HT-29 (cell line): ENCODE results near the gene PRTFDC1. TPM values are rescaled to one million over a fixed set of nuclear protein-coding genes. Genes with fewer than 3 reads are reported as not detected.
"Not testable (repeated sequence)": the region's sequence is repeated elsewhere in the genome, so short reads cannot be mapped to it uniquely, and the experiment has no call there.

Experiments used
- DNase-seq: peaks from one replicate; pipeline ENCODE4 v3.0.0-alpha.2; 2015; ENCODE audit warnings: low spot score
- total RNA-seq: library from RNA; depleted of rRNA; stranded (reverse); fragments of >200 nt; shearing (Covaris generic); gene quantifications from 2 replicates; pipeline ENCODE4 v1.2.3, GENCODE V29; 2014; rRNA removed

The PRTFDC1 gene, protein sequence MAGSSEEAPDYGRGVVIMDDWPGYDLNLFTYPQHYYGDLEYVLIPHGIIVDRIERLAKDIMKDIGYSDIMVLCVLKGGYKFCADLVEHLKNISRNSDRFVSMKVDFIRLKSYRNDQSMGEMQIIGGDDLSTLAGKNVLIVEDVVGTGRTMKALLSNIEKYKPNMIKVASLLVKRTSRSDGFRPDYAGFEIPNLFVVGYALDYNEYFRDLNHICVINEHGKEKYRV
- 11.4 and 19.7 TPM in 2 replicates for total RNA-seq

DNA sequence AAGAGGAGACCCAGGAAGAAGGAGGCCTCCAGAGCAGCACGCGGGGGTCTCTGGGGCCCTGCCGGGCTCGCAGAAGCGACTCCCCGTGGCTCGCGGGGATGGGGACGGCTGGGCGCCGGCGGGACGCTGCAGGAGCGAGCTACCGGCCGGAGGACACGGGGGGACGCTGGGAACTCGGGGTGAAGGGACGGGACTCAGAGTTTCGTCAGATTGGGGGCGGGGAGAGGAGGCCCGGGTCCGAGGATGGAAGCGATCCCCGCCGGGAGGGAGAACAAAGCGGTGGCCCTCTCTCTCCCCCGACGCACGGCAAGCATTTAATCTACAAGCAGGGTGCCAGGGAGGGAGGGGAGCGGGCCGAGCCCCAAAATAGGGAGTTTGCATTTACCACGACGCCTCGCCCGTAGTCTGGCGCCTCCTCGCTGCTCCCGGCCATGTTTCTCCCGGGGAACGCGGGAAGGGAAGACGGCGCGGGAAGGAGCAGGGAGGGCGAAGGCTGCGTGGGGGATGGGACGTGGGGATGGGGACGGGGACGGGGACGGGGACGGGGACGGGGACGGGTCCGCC lies at the start of gene PRTFDC1:
Gene PRTFDC1, minus strand, starts transcription at position 464 of the 564 bp plus-strand sequence. Its CDS starts 31 bp downstream, at position 433.
- peak; percentile 43 for DNase-seq

DNA sequence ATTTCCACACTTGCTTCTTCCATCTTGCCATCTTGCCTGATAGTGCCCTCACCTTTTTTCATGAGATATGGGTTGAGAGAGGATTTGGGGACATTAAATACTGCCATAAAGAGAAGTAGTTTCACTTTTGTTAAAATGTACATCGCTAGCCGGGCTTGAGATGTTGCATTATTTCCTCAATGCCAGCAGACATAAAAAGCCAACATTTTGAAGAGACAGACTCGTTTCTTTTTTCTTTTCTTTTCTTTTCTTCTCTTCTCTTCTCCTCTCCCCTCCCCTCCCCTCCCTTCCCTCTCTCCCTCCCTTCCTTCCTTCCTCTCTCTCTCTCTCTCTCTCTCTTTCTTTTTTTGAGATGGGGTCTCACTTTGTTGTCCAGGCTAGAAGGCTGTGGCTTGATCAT lies 45.6 kb upstream of the PRTFDC1 start:
- no peak for DNase-seq

DNA sequence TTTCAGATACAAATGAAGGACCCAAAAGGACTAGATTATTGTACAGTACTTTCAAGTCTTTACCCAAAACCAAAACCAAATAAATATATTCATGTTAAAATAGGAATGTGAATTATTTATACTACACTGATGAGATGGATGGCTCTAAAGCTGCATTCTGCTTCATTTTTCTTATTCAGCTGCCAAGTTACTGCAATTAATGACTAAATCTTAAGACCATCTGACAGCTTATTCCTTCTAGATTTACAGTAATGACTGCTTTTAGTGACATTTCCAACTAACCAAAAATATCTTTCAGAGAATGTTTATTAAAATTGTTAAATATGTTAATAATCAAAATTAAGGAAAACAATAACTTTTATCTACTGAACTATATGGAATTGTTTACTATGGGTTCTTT lies 42.7 kb upstream of the PRTFDC1 start:
- DNase-seq = no peak

DNA sequence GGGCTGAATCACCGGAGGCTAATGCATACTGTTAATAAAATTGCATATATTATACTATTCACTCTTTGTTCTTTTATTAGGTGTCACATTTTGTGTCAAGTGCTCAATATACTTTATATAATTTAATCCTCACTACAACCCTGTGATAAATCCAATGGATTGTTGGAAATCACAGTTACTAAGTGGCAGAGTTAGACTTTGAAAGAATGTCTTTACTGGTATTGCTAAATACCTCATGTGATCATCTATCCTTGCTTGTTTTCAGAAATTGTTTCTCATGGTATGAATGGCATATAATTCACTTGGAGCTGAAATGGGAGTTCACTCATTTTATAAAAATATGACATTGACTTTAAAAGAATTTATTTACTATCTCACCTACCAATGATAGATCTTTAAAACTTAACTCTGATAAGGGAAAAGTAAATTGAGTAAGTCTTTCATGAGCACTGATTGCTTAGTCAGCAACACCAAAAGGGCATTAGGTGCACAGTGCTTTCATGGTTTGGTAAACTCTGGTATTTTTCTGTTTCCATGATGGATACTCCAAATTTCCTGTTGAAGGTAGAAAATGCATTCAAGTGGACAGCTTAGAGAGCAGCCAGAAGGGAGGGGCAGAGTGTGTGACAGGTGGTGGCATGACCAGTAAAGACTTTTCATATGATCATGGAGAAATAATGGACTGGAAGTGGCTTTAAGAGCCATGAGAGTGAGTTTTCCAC lies 41.0 kb upstream of the PRTFDC1 start:
- no peak for DNase-seq

DNA sequence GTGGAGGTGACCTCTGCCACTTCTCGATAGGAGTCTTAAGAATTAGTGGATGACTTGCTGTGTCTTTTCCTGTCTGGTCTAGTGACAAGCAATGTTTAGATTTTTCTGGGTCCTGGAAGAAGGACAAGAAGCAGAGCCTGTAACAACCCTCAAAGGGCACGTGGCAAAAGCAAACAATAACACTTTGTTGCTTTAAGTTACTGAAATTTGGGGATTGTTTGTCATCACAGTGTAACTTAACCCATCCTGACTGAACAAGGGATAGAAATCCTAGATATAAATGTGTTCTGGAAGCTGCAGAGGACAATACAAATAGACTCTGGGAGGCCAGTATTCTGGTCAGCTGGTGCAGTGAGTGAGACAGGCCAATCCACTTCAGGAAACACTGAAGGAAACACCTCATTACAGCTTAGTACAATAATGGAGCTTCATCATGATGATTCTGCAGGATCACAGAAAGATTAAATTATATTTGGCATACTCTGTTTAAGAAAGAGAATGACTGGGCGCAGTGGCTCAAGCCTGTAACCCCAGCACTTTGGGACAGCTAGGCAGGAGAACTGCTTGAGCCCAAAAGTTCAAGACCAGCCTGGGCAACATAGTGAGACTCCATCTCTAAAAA lies 40.2 kb upstream of the PRTFDC1 start:
- DNase-seq = no peak

DNA sequence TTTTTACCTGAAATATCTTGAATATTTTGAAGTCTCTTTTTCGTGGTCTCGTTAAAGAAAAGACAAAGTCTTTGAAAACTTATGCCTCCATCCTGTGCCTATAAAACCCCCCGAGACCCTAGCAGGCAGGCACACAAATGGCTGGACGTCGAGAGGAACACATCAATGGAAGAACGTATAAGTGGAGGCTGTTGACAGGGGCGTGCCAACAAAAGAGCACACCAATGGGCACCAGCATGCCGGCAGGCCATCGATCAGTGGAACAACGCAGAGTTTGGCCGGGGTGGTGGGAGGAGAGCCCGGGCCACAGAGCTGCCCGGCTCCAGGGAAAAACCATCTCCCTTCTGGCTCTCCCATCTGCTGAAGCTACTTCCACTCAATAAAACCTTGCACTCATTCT lies 38.9 kb upstream of the PRTFDC1 start:
- DNase-seq = no peak

DNA sequence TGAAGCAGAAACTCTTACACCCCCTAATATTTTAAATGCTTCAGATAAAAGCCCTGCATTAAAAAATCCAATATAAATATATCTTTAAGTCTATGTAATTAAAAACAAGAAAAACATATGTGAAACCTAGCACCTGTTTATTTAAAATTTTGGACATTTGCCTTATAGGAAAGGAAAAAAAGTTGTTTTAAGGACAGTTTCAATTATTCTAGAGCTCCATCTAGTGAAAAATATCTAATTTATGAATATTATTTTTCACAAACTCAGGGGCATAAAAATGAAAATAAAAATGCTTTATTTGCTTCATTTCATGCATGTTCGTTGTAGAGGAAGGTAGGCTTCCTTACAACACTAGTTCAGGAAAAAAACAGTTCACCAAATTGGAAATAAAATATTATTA lies 37.5 kb upstream of the PRTFDC1 start:
- no peak for DNase-seq

DNA sequence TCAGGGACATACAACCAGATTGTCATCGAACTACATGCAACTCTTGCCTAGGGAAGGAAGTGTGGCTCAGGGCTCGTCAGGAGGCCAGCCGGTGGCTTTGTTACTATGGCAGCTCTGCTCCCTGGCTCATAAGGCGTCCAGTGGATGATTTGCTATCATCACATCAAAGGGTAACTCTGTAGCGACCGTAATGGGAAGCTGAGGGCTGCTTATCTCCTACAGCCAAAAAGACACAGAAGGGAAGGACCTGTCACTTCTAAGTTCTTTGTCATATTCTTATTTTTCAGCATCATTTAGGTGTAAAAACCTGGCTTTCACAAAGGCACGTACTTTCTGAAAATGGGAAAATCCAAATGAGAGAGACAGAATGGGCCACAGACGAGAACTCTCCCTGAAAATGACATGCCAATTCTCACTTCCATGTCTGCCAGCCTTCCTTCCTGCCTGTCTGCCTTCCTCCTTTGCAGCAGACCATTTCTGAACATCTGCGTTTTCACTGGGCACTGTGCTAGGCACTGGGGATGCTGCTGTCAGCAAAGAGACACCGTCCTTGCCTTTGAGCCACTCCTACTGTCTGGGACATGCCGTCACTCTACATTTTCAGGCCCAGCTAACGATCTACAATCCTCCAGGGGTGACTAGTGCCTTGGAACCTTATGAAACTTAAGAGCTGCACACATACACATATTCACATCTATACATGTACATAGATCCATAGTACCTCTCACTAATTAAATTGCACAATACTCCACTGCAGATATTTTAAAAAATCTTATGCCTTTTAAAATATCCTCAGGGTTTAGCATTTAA lies 36.6 kb upstream of the PRTFDC1 start:
- DNase-seq = no peak

DNA sequence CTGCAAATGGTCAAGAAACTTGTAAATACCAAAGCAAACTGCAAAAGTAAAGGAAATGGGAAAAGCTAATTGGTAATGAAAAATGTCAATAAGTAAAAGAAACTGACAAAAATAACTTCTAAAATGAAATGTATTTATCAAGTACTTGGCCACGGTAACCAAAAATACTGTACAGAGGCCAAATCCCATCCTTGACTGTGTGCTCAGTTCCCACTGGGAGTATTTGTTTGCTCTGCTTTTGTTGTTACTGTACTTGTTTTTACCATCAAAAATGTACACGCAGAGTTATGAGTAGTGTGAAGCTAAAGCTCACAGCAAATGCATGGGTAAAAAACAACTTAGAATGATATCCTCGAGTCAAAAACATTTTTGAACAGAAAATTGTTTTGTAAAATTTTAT lies 32.5 kb upstream of the PRTFDC1 start:
- no peak for DNase-seq

DNA sequence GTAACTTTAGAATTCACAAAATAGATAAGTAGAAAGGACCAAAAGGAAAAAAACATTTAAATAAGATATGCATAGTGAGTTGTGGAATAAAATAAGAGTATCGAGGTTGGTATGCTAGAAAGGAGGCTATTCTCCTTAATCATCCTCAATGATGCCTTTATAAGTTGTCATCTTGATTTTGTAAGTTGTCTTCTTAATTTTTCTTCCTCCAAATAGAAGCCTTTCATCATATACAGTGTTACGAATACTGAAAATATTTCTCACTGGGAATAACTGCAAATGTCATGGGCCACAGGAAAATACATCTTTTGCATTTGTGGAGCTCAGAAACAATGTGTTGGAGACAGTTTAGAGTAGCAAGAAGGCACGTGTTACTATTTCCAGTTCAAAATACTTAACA lies 31.5 kb upstream of the PRTFDC1 start:
- no peak for DNase-seq

DNA sequence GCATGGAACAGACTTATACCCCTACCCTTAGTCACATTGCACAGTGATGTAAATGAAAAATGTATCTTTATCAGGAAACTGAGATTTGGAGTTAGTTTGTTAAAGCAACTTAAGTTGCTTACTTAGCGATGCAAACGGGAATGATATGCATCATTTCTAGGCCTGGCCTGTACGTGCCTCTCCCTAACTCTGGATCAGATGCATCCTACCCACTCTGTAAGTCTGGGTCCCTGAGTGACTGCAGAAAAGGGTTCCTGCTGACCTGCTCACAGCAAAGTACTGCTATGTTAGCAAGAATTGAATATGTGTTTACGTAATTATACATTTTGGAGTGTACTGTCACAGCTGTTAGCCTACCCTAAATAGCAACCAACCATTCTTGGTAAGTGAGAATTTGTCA lies 30.7 kb upstream of the PRTFDC1 start:
- DNase-seq = no peak

DNA sequence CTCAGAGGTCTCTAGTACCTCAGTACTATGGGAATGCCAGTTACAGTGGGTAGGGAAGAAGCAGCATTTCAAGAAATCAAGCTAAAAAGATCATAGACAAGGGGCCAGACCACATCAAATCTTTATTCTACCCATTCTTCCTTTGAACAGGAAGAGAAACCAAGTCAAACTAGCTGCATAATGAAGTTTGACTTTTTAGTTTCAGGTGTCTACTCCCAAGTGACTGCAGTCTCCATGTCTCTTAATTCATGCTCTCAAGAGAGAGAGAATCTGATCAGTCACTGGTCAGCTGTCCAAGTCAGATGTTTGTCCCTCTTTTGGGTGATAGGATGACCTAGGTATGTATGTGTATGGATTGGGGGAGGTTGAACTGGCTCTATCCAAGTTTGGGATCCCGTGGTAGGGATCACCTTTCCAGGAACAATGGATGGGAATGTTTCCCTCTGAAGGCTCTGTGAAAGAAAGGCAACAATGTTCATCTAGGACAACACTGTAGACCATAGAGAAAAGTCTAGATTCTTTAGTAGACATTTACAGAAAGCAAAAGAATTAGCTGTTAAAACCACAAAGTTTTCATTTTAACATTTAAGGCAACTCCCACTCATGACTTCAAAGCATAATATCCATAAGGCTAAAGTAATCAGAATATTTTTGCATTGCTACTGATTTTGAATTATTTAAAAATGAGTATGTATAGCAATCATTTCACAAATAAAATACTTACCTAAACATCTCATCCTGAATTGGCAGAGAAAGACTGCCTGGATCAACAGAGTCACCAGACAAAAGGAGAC lies 30.1 kb upstream of the PRTFDC1 start:
- DNase-seq = no peak

DNA sequence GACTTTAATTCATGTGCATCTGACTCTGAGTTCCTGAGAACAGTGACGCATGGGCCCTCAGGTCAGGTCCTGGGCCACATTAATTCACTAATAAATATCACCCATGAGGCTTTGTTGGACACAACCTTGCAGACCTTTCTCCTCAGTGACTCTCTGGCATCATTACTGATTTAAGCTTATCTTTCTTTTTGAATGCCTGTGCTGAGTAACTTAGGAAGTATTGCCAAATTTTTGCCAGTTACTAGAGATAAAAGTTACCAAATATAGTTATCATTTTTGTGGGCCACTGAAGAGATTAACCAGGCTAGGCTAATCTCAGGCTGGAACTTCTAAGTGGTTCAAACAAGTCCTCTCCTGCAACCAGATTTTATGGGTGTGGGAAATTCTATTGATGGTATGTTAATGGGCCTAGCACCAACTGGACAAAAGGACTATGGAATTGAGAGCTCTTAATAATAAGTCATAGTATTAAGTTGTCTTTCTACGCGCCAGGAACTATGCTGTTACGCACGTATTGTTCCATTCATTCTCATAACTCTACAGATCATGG lies 28.8 kb upstream of the PRTFDC1 start:
- no peak for DNase-seq

DNA sequence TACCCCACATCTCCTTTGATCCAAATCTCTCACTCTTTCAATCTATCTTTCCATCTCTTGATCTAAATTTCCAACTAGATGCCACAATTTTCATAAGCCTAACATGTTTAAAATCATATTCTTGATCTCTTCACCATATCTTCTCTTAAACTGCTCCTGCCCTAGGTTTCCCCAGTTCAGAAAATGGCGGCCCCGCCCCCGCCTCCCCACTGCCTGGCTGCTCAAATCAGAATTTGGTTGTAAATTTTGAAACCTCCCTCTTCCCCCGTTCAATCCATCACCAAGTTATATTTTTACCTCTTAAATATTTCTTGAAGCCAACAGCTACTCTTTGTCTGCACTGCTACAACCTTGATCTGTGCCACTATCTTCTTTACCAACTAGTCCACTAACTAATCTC lies 27.3 kb upstream of the PRTFDC1 start:
- DNase-seq = no peak

DNA sequence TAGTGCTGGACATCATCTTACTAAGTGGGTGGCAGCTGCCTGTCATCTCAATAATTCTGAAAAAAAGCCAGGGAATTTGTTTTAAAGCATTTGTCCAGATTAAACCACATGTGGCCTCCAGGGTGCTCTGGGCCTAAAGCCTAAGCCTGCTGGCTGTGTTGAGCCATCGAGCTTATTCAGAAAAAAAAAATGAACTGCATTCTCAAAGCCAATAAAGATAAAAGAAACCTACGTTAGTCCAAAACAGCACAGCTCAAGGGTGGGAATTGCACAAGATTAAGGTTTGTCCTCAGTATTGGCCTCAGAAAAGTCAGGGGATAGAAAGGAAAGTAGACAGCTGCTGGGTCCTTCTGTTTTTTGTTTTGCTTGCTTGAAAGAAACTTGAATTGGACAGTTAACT lies 22.6 kb upstream of the PRTFDC1 start:
- no peak for DNase-seq

DNA sequence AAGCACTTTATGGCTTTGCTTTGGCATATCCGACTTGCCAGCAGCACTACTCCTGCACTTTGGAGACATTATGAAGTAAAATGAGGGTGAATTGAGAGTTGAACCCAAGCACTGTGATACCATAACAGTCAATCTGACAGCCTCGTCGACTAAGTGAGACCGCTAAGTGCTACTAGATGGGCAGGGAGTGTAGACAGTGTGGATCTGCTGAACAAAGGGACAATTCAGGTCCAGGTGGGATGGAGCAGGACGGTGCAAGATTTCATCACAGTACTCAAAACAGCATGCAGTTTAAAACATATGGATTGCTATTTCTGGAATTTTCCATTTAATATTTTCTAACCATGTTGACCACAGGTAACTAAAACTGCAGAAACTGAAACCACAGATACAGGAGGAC lies 20.8 kb upstream of the PRTFDC1 start:
- DNase-seq = no peak

DNA sequence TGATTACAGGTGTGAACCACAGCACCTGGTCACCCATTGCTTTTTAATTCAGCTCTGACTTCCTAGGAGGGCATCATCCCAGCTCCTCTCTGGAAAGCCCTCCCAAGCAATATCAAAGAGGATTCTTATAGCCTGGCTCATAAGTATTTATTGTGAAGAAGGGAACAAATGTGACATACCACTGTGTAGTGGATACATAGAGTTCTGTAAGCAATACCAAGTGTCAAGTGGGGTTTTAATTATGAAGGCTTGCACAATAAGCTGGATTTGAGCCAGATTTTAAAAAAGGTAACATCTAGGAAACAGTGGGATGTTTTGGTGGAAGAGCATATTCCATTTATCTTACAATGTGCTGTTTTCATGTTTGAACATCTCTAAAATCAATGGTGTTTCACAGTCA lies 19.0 kb upstream of the PRTFDC1 start:
- no peak for DNase-seq

DNA sequence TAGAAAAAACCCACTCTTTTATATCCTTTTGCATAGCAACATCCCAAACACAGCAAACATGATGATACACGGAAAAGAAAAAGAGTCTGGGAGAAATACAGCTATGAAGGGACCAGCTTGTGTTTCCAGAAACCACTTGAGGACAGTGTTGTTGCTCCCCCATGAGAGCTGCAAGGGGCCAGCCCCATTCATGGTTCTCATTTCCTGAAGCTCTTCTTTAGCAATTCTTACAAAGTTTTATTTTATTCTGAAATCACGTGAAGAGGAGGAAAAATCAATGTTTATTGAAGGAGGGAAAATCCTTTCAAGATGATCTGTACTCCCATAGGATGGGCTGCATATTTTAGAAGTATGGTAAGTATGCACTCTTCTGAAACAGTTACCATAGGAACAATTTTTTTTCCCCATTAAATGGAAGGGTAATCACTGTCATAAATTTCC lies 17.5 kb upstream of the PRTFDC1 start:
- no peak for DNase-seq

DNA sequence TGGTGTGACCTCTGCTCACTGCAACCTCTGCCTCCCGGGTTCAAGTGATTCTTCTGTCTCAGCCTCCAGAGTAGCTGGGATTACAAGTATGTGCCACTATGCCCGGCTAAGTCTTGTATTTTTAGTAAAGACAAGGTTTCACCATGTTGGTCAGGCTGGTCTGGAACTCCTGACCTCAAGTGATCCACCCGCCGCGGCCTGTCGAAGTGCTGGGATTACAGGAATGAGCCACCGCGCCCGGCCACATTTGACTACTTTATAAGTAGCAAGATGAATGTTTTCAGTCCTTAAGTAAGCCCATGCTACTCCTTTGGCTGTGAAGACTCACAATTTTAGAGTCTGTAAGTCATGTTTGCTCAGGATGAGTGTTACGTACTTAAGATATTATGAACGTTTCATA lies 16.5 kb upstream of the PRTFDC1 start:
- not testable (repeated sequence) for DNase-seq

DNA sequence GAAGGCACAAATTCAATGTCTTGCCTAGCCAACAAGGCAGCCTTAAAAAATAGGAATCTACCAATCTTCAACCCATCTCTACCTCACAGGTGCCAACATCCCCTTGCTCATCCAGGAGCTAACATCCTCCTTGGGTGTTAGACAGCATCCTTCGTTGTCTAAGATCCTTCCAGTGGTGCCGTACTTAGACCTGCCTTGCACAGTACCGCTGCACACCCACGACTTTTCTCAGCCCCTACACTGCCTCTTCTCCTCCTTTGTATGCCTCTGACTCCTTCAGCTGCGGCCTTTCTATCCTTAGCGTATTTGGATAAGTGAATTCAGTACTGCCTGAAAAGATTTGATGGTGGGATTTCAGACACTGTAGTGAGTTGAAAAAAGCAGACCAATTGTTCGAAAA lies 15.9 kb upstream of the PRTFDC1 start:
- no peak for DNase-seq
